Measurements from ENCODE around the gene TAS1R3.

DNA sequence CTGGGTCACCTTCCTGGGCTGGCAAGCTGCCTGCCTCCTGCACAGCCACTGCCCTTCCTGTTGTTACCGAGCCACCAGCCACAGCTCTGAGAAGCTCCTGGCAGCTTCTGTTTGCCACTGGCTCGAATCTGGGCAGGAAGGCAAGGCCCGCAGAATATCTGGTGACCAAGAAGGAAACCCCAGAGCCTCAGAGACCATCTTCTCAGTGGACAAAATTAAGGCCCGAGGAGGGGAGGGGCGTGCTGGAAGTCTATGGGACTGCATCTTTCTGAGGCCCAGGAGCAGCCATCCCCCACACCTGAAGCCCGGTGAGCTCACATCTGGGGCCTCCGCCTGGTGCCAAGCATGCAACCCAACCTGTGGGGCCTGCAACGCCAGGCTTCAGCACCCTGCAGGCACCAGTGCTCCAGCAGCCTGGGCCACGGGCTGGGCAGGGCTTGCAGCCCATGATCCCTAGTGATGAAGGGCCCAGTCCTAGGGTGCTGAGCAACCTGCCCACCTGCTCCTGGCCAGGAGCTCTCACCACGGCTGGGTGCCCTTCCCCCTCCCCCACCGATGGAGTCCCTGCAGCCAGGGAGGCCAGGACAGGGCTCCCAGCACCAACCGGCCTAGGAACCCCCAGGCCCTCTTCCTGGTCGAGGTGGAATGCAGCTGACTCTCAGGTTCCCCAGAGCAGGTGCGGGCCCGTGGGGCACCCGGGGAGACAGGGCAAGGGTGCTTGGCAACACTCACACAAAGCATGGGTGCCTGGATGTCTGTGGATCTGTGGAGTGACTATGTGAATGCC lies 5.6 kb upstream of the TAS1R3 start:
- TF ChIP-seq CTCF (IDR thresholded peaks at IDR 0.05) (no peak), POLR2A (IDR thresholded peaks at IDR 0.05) (no peak)

Data from adrenal gland (tissue), 5 donors.